SH-SY5Y (cell line): ENCODE measurements around the gene HIF1AN.

Experiments used
- GATA2 ChIP-seq: IDR thresholded peaks from 2 replicates; pipeline ENCODE4 v1.6.1; 2011; ENCODE audit warnings: mild to moderate bottlenecking, low read depth, low read length
- GATA3 ChIP-seq: IDR thresholded peaks from 2 replicates; pipeline ENCODE4 v1.6.1; 2011; ENCODE audit warnings: low read depth, mild to moderate bottlenecking, low read length, moderate library complexity

DNA sequence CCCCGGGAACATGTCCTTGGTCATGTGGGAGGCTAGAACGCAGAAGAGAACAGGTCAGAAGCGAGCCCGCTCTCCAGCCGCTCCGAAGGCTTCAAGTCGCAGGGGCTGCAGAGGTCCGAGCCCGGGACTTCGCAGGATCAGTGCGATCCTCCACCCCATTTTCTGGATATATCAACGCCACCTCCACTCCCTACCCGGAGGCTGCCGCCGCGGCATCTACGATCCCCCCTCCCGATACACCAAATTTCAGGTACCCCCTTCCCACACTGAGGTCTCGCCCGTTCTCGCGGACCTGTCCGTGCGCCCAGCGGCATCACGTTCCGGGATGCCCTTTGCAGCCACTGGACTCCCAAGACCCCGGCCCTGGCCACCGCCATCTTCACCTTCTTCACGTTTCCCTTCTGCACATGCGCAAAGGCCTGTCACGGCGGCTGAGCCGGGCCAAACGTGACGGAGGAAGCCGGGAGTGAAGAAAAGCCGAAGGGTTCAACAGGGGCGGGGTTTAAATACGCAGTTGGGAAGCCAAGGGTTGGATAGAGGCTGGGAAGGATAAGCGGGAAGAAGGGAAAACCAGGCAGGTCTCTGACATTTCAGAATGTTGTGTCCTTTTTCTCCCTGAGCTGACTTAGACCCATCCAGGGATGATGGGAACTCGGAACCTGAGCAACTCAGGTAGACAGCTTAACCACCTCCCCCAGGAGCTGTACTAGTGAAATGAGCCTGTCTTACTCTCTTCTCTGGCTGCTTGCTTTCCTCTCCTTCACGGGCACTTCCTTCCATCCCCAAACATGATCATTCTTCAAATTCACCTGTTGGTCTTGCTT is 6.1 kb upstream of the HIF1AN start, which contains the start of gene NDUFB8:
- TF ChIP-seq GATA2 (no peak), GATA3 (no peak)
